ENCODE results near the gene MDH1B.

MDH1B gene

DNA sequence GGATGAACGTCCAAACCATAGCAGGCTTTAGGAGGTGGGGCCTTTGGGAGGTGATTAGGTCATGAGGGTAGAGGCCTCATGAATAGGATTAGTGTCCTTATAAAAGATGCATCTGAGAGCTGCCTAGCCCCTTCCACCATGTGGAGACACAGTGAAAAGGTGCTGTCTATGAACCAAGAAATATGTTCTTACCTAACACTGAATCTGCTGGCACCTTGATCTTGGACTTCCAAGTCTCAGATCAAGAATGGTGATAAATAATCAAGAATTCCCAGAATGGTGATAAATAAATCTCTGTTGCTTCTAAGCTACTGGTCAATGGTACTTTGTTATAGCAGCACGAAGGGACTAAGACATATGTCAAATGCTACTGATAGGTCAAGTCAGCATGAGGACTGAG, 31.8 kb downstream of the MDH1B start:
- H3K4me3 ChIP-seq (replicated peaks; ENCODE audit: low read depth, low read length), result no peak overlapping the region
- TF ChIP-seq CTCF (IDR thresholded peaks at IDR 0.05; ENCODE audit: low read depth, low read length, missing control alignments), result no peak

DNA sequence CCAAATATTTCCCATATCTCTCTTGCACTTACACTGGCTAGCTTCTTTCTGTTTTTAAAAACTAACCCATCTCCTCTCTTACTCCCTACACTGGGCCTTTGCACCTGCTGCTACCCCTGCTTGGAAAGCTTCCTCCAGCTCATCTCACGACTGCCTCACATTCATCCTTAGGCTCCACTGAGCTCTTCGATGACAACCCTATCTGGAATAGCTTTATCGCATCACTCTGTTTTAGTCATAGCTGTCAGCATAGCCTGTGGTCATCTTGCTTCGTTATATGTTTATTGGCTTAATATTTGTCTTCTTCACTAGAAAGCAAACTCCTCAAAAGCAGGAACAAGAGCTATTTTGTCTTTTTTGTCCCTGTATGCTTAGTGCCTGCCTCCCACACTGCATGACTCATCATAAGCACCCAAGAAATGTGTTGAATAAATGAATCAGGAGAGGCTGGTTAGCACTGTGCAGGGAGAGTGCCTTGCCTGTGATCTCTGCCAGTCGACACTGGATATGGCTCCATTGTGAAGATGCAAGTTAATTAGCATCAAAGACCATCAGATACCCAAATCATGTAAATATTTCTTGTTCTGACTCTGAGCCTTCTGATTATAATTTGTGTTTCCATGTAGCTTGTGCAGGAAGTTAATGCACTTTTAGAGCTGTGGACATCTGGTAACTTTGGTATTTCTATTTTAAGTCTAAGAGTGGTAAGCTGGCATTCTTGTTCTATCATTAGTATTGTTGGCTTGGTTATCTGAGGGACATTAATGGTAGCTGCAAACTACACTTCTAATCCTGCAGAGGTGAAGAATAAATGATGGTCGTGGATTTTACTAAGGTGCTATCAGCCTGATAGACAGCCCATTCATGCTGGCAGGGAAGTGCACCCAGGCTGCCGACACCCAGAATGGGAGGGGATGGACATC, 36.6 kb downstream of the MDH1B start:
- H3K4me3 ChIP-seq (replicated peaks; ENCODE audit: low read depth, low read length), result no peak overlapping the region
- no peak for DNase-seq (ENCODE audit: extremely low read depth, low read depth)
- TF ChIP-seq CTCF (IDR thresholded peaks at IDR 0.05; ENCODE audit: low read depth, low read length, missing control alignments), result no peak

More for the DNA sequence above, 31.8 kb downstream of the MDH1B start:
- DNase-seq (ENCODE audit: extremely low read depth, low read depth), result no peak

GRCh38 chr2:206727287-206727686, 37.8 kb downstream of the MDH1B start:
- no peak for DNase-seq (ENCODE audit: extremely low read depth, low read depth)
- no peak for TF ChIP-seq CTCF (IDR thresholded peaks at IDR 0.05; ENCODE audit: low read depth, low read length, missing control alignments)

GRCh38 chr2:206723288-206723687, 41.8 kb downstream of the MDH1B start:
- H3K4me3 ChIP-seq (replicated peaks; ENCODE audit: low read depth, low read length), result no peak overlapping the region
- TF ChIP-seq CTCF (IDR thresholded peaks at IDR 0.05; ENCODE audit: low read depth, low read length, missing control alignments), result no peak
- no peak for DNase-seq (ENCODE audit: extremely low read depth, low read depth)

More at GRCh38 chr2:206727287-206727686, 37.8 kb downstream of the MDH1B start:
- no peak overlapping the region for H3K4me3 ChIP-seq (replicated peaks; ENCODE audit: low read depth, low read length)

GRCh38 chr2:206721256-206721920, 43.7 kb downstream of the MDH1B start:
- no peak for TF ChIP-seq CTCF (IDR thresholded peaks at IDR 0.05; ENCODE audit: low read depth, low read length, missing control alignments)
- no peak overlapping the region for H3K4me3 ChIP-seq (replicated peaks; ENCODE audit: low read depth, low read length)
- no peak for DNase-seq (ENCODE audit: extremely low read depth, low read depth)

- TF ChIP-seq CTCF (IDR thresholded peaks at IDR 0.05; ENCODE audit: low read depth, low read length, missing control alignments), result no peak
- no peak for DNase-seq (ENCODE audit: extremely low read depth, low read depth)
- H3K4me3 ChIP-seq (replicated peaks; ENCODE audit: low read depth, low read length), result no peak within 1 kb of the TSS
Observed at GRCh38 chr2:206718296-206718695, 46.8 kb downstream of the MDH1B start, which contains the start of gene DYTN. Gene DYTN (minus strand): TSS chr2:206718396. CDS start chr2:206718279, 117 bp downstream.

All from HFF-Myc (cell line).